ENCODE data around the gene RAPGEFL1.

RAPGEFL1 gene

GRCh38 chr17:40178660-40179059 lies 1.4 kb downstream of the RAPGEFL1 start:
- Histone ChIP-seq H3K9me2 (replicated peaks; ENCODE audit: low read depth, low read length) (no peaks in the 10 kb centered on the region), H3K4me3 (ENCODE audit: low read length, poor library complexity, severe bottlenecking) (no peak overlapping the region), H3K9ac (ENCODE audit: low read depth, low read length, poor library complexity, severe bottlenecking) (no peak overlapping the region), H2AFZ (ENCODE audit: low read length) (no peak overlapping the region), H3K27me3 (ENCODE audit: insufficient read depth, low read length, poor library complexity, severe bottlenecking) (no peaks in the 10 kb centered on the region), H3F3A (ENCODE audit: low read depth) (no peaks in the 10 kb centered on the region), H3K36me3 (ENCODE audit: insufficient read depth, low read length) (peaks cover 24% of the 10 kb centered on the region; the same call in 1 of the 2 replicates), H4K20me1 (ENCODE audit: insufficient read depth, low read length, poor library complexity, severe bottlenecking) (no peaks in the 10 kb centered on the region), H3K79me2 (ENCODE audit: insufficient read depth, low read length) (no peaks in the 10 kb centered on the region), H3K4me1 (ENCODE audit: insufficient read depth, low read length, poor library complexity, severe bottlenecking) (no peaks in the 10 kb centered on the region), H3K4me2 (ENCODE audit: low read depth, low read length, poor library complexity, severe bottlenecking) (no peak overlapping the region), H3K9me3 (ENCODE audit: insufficient read depth, low read depth, low read length) (no peaks in the 10 kb centered on the region)
- TF ChIP-seq CTCF (conservative IDR thresholded peaks at IDR 0.05; ENCODE audit: low read length) (no peak), EZH2phosphoT487 (IDR thresholded peaks at IDR 0.05; ENCODE audit: borderline replicate concordance) (no peak)

- no peak overlapping the region for H2AFZ ChIP-seq (ENCODE audit: low read length)
- H3K27me3 ChIP-seq (ENCODE audit: insufficient read depth, low read length, poor library complexity, severe bottlenecking): no peaks in the 10 kb centered on the region
- TF ChIP-seq CTCF (conservative IDR thresholded peaks at IDR 0.05; ENCODE audit: low read length) (no peak), EZH2phosphoT487 (IDR thresholded peaks at IDR 0.05; ENCODE audit: borderline replicate concordance) (no peak)
- H3K9me2 ChIP-seq (replicated peaks; ENCODE audit: low read depth, low read length): no peaks in the 10 kb centered on the region
- no peak overlapping the region for H3K4me3 ChIP-seq (ENCODE audit: low read length, poor library complexity, severe bottlenecking)
- H3F3A ChIP-seq (ENCODE audit: low read depth): no peaks in the 10 kb centered on the region
- no peaks in the 10 kb centered on the region for H3K4me1 ChIP-seq (ENCODE audit: insufficient read depth, low read length, poor library complexity, severe bottlenecking)
- no peaks in the 10 kb centered on the region for H3K79me2 ChIP-seq (ENCODE audit: insufficient read depth, low read length)
- no peaks in the 10 kb centered on the region for H3K9me3 ChIP-seq (ENCODE audit: insufficient read depth, low read depth, low read length)
- no peaks in the 10 kb centered on the region for H4K20me1 ChIP-seq (ENCODE audit: insufficient read depth, low read length, poor library complexity, severe bottlenecking)
- peaks cover 17% of the 10 kb centered on the region; the same call in 1 of the 2 replicates for H3K36me3 ChIP-seq (ENCODE audit: insufficient read depth, low read length)
- no peak overlapping the region for H3K4me2 ChIP-seq (ENCODE audit: low read depth, low read length, poor library complexity, severe bottlenecking)
- no peak overlapping the region for H3K9ac ChIP-seq (ENCODE audit: low read depth, low read length, poor library complexity, severe bottlenecking)
These were observed 2.8 kb downstream of the RAPGEFL1 start for GRCh38 chr17:40179923-40180659.

DNA sequence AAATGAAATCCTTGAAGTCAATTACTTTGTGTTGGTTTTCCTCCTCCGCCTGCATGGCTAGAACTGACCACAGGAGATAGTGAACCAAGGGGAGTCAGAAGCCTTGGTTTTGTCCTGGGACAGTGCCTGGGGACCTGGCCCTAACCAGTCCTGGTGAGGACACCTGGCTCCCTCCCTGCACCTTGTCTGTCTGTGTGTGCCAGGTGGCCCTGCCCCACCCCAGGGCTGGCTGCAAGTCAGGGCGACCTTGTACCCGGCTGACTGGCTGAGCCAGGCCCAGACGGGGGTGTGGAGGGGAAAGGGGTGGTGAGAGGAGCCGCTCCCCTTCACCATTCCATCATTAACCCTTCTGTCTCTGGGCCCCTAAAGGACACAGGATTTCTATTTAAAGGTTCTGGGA lies 3.4 kb downstream of the RAPGEFL1 start:
- H3F3A ChIP-seq (ENCODE audit: low read depth): no peaks in the 10 kb centered on the region
- no peaks in the 10 kb centered on the region for H3K79me2 ChIP-seq (ENCODE audit: insufficient read depth, low read length)
- H3K36me3 ChIP-seq (ENCODE audit: insufficient read depth, low read length): peaks cover 17% of the 10 kb centered on the region; the same call in 1 of the 2 replicates
- H3K4me2 ChIP-seq (ENCODE audit: low read depth, low read length, poor library complexity, severe bottlenecking): no peak overlapping the region
- H3K4me3 ChIP-seq (ENCODE audit: low read length, poor library complexity, severe bottlenecking): no peak overlapping the region
- no peak overlapping the region for H3K9ac ChIP-seq (ENCODE audit: low read depth, low read length, poor library complexity, severe bottlenecking)
- TF ChIP-seq EZH2phosphoT487 (IDR thresholded peaks at IDR 0.05; ENCODE audit: borderline replicate concordance) (no peak), CTCF (conservative IDR thresholded peaks at IDR 0.05; ENCODE audit: low read length) (no peak)
- no peaks in the 10 kb centered on the region for H3K27me3 ChIP-seq (ENCODE audit: insufficient read depth, low read length, poor library complexity, severe bottlenecking)
- H2AFZ ChIP-seq (ENCODE audit: low read length): no peak overlapping the region
- H3K4me1 ChIP-seq (ENCODE audit: insufficient read depth, low read length, poor library complexity, severe bottlenecking): no peaks in the 10 kb centered on the region
- no peaks in the 10 kb centered on the region for H3K9me3 ChIP-seq (ENCODE audit: insufficient read depth, low read depth, low read length)
- H4K20me1 ChIP-seq (ENCODE audit: insufficient read depth, low read length, poor library complexity, severe bottlenecking): no peaks in the 10 kb centered on the region
- no peaks in the 10 kb centered on the region for H3K9me2 ChIP-seq (replicated peaks; ENCODE audit: low read depth, low read length)
